GM12872 (cell line): ENCODE results near the gene SYT13.

ENCODE experiments used
- TF ChIP-seq, protein P1 (sequence below): IDR thresholded peaks from 3 replicates; pipeline ENCODE4 v1.5.1; 2011; ENCODE audit warnings: low read depth, mild to moderate bottlenecking, low read length, moderate library complexity; ENCODE audit not compliant: insufficient read depth

The SYT13 gene

DNA sequence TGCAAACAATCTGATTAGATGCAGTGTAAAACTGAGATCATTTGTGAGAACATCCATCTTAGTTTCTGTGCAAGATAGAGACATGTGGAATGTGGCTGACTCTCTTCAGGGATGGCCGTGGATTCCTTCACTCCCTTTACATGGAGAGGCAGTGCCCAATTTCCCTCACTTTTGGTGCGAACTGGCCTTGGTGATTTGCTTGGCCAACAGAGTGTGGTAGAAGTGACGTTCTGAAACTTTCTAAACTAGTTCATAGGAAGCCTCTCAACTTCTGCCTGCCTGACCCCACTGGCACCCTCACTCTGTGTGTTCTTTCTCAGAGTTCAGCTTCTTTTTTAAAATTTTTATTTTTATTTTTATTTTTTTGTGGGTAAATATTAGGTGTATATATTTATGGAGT is 9.9 kb upstream of the SYT13 start:
- TF ChIP-seq, protein P1, sequence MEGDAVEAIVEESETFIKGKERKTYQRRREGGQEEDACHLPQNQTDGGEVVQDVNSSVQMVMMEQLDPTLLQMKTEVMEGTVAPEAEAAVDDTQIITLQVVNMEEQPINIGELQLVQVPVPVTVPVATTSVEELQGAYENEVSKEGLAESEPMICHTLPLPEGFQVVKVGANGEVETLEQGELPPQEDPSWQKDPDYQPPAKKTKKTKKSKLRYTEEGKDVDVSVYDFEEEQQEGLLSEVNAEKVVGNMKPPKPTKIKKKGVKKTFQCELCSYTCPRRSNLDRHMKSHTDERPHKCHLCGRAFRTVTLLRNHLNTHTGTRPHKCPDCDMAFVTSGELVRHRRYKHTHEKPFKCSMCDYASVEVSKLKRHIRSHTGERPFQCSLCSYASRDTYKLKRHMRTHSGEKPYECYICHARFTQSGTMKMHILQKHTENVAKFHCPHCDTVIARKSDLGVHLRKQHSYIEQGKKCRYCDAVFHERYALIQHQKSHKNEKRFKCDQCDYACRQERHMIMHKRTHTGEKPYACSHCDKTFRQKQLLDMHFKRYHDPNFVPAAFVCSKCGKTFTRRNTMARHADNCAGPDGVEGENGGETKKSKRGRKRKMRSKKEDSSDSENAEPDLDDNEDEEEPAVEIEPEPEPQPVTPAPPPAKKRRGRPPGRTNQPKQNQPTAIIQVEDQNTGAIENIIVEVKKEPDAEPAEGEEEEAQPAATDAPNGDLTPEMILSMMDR = no peak

DNA sequence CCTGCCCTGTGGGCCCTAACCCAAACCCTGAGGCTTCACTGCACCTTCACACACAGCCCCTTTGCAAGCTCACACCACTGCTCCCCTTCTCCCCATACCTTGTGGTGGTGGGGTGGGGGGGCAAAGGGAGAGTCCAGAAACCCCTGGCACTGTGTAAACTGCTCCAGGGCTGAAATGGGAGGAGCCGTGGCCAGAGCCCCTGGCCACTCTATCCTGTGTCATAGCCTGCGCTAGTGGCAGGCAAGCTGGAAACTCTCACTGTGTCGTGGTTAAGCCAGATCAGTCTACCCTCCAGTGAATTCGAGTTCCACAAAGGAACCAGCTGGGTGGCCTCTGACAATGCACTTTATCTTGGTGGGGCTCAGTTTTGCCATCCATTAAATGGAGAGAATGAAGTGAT is 8.4 kb upstream of the SYT13 start:
- TF ChIP-seq, protein P1 = no peak

DNA sequence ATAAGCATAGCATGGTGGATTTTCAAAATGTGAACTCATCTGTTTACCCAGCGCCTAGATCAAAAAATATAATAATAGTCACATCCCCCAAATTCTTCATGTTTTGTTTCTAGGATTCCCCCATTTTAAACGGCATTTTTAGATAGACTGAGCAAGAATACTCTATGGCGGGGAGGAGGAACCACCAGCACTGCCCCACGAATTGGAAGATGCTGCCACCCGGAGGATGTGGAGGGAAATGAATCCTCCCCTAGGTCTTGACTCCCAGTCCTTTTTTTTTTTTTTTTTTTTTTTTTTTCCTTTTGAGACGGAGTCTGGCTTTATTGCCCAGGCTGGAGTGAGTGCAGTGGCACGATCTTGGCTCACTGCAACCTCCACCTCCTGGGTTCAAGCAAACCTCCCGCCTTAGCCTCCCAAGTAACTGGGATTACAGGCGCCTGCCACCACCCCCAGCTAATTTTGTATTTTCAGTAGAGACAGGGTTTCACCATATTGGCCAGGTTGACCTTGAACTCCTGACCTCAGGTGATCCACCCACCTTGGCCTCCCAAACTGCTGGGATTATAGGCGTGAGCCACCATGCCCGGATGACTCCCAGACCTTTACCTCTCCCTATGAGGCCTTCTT is 7.5 kb upstream of the SYT13 start:
- TF ChIP-seq, protein P1 = peak; percentile 61

DNA sequence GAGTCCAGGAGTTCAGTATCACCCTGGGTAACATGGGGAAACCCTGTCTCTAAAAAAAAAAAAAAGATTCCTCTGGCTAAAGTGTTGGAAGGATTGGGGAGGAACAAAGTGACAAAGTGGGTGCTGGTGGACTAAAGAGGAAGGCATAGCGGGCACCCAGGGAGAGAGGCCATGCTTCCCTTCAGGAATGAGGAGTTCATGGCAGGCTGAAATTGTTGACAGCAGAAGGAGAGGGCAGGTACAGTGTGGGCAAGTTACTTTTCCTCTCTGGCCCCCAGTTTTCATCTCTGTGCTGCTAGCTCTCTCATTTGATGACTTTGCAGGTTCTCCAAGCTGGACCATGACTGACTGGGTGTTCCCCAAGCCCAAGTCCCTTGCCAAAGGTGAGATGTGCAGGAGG is 4.4 kb upstream of the SYT13 start:
- TF ChIP-seq, protein P1 = no peak

DNA sequence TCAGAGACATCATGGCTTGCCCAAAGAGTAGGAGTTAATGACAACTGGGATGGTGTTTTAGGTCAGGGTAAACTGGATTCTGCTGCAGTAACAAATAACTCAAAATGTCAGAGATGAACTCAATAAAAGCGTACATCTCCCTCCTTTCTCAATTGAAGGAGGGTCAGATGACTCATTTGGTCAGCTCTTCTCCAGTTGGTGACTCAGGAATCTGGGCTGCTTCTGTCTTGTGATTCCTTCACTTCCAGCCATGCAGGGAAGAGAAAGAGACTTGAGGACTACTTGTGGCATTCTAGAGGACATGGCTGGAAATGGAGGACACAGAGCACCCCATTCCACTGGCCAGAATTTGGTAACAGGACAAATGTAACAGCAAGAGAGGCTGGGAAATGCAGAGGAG is 3.2 kb upstream of the SYT13 start:
- TF ChIP-seq, protein P1 = no peak

DNA sequence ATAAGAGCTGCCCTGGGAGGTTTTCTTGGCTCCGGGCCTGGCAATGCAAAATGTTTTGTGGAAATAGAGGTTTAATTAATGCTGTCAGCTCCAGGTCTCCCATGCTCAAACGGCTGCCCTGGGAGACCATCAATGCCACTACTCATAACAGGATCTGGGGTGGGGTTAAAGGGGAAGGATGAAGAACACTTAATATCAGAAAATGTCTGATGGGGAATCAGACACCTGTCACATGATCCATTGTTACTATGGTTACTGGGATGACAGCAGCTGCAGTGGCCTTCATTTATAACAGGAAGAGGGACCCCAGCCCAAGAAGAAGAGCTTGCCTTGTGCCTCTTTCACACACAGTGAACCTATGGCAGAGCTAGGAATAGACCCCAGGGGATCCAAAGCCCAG is 2.2 kb upstream of the SYT13 start:
- TF ChIP-seq, protein P1 = no peak

DNA sequence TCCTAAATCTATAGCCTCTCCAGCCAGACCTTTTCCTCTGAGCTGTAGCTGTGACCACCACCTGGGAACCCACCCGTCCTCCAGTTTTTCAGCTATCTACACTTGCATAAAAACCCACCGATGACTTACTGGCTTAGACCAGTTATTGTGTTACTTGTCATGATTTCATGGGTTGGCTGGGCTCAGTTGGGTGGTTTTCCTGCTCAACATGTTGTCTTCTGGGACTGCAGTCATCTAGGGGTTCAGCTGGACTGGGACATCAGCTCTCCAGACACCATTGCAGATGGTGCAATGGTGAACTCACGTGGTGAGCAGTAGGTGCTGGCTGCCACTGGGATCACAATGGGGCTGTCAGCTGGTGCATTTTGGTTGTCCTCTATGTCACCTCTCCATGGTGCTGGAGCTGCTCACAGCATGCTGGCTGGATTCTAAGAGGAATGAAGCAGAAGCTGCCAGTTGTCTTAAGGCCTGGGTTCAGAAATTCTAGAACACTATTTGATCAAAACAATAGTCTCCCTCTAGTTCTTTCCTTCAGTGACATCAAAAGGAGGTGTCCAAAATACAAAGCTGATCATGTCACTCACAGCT is 1.3 kb upstream of the SYT13 start:
- TF ChIP-seq, protein P1 = no peak
